BLaER1 treated with 17β-estradiol and CSF1 and Interleukin-3, amounts not matched to agents 10 nM and 100 nM (cell line): ENCODE results near the gene EDA.
A peak's percentile ranks its signal among the peaks of the same experiment; 100 is the strongest.

Experiments used
- H3K27ac ChIP-seq, 11 experiments: shearing (Covaris generic); formaldehyde crosslinking; 2 replicates each; pipeline ENCODE4 v1.8.1; 2022
- H3K27me3 ChIP-seq, 11 experiments: shearing (Covaris generic); formaldehyde crosslinking; 2 replicates each; pipeline ENCODE4 v1.8.1; 2022
- H3K36me3 ChIP-seq, 11 experiments: shearing (Covaris generic); formaldehyde crosslinking; 2 replicates each; pipeline ENCODE4 v1.8.1; 2022
- H3K4me1 ChIP-seq, 10 experiments: shearing (Covaris generic); formaldehyde crosslinking; 2 replicates each; pipeline ENCODE4 v1.8.1; 2022
- H3K4me2 ChIP-seq, 11 experiments: shearing (Covaris generic); formaldehyde crosslinking; 2 replicates each; pipeline ENCODE4 v1.8.1; 2022
- H3K4me3 ChIP-seq, 10 experiments: shearing (Covaris generic); formaldehyde crosslinking; 2 replicates each; pipeline ENCODE4 v1.8.1; 2022
- H3K9ac ChIP-seq, 11 experiments: shearing (Covaris generic); formaldehyde crosslinking; 2 replicates each; pipeline ENCODE4 v1.8.1; 2022
- H3K9me3 ChIP-seq, 11 experiments: shearing (Covaris generic); formaldehyde crosslinking; replicated peaks in 1 of 11; 2 replicates each; pipeline ENCODE4 v1.8.1; 2022
- H4K20me1 ChIP-seq, 11 experiments: shearing (Covaris generic); formaldehyde crosslinking; 2 replicates each; pipeline ENCODE4 v1.8.1; 2022
- Cebpa-rat ChIP-seq, 11 experiments: shearing (Covaris generic); IDR thresholded peaks; 2 replicates each; pipeline ENCODE4 v1.8.1; 2022

The EDA gene

GRCh38 chrX:70062076-70062475, 446.2 kb downstream of the EDA start, which contains the start of gene OTUD6A:
TSS of gene OTUD6A (plus strand) at chrX:70062457. CDS start at chrX:70062525, 68 bp downstream.
- Histone ChIP-seq H3K36me3 (no peaks in the 10 kb centered on the region), H3K9ac (no peak within 1 kb of the TSS), H3K4me2 (no peak within 1 kb of the TSS), H3K9me3 (peaks cover 13 to 23% (median 17%) of the 10 kb centered on the region in 11 experiments), H3K27ac (no peak within 1 kb of the TSS), H3K4me1 (no peaks in the 10 kb centered on the region), H3K27me3 (peaks cover 31 to 70% (median 52%) of the 10 kb centered on the region in 11 experiments), H4K20me1 (0 out of 22 replicates have a peak, but pooled peaks cover 0 to 8% (median 0%) of the 10 kb centered on the region in 11 experiments), H3K4me3 (no peak within 1 kb of the TSS)
- TF ChIP-seq Cebpa-rat (IDR thresholded peaks at IDR 0.05): no peak

DNA sequence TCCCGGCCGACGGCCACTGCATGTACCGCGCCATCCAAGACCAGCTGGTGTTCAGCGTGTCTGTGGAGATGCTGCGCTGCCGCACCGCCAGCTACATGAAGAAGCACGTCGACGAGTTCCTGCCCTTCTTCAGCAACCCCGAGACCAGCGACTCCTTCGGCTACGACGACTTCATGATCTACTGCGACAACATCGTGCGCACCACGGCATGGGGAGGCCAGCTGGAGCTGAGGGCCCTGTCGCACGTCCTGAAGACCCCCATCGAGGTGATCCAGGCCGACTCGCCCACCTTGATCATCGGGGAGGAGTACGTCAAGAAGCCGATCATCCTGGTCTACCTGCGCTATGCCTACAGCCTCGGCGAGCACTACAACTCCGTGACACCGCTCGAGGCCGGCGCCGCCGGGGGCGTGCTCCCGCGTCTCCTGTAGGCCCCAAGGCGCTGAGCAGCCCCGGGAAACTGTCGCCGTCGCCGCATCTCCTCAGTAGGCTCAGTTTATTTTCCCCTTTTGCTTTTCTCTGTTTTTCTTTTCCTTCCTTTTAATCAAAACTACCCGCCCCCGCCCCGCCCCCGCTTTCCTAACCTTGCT, 447.1 kb downstream of the EDA start:
- Histone ChIP-seq H3K27ac (no peak overlapping the region), H3K4me2 (no peak overlapping the region), H3K4me1 (no peaks in the 10 kb centered on the region), H3K9ac (no peak overlapping the region), H3K27me3 (peaks cover 34 to 70% (median 52%) of the 10 kb centered on the region in 11 experiments), H4K20me1 (0 out of 22 replicates have a peak, but pooled peaks cover 0 to 16% (median 0%) of the 10 kb centered on the region in 11 experiments), H3K9me3 (peaks cover 13 to 23% (median 17%) of the 10 kb centered on the region in 11 experiments), H3K4me3 (no peak overlapping the region), H3K36me3 (no peaks in the 10 kb centered on the region)
- TF ChIP-seq Cebpa-rat (IDR thresholded peaks at IDR 0.05): no peak

GRCh38 chrX:70066646-70067045, 450.7 kb downstream of the EDA start:
- Histone ChIP-seq H3K4me2 (no peak overlapping the region), H3K36me3 (no peaks in the 10 kb centered on the region), H3K9ac (no peak overlapping the region), H3K4me3 (no peak overlapping the region), H3K9me3 (peaks cover 13 to 16% (median 16%) of the 10 kb centered on the region in 11 experiments), H3K4me1 (no peaks in the 10 kb centered on the region), H3K27ac (no peak overlapping the region), H3K27me3 (peaks cover 57 to 82% (median 68%) of the 10 kb centered on the region in 11 experiments), H4K20me1 (0 out of 22 replicates have a peak, but pooled peaks cover 0 to 16% (median 0%) of the 10 kb centered on the region in 11 experiments)
- no peak for TF ChIP-seq Cebpa-rat (IDR thresholded peaks at IDR 0.05)

DNA sequence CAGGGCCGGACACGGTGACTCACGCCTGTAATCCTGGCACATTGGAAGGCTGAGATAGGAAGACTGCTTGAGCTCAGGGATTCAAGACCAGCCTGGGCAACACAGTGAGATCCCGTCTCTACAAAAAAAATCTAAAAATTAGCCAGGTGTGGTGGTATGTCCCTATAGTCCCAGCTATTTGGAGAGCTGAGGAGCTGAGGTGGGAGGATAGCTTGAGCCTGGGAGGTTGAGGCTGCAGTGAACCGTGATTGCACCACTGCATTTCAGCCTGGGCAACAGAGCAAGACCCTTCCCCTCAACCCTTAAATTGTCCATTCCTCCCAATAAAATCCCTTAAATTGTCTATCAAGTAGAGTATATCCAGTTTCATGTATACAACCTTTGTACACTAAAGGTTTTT, 463.4 kb downstream of the EDA start:
- Histone ChIP-seq H3K9me3 (peaks cover 13 to 27% (median 23%) of the 10 kb centered on the region in 11 experiments), H3K36me3 (no peaks in the 10 kb centered on the region), H3K4me2 (no peak overlapping the region), H4K20me1 (no peaks in the 10 kb centered on the region), H3K4me3 (no peak overlapping the region), H3K9ac (no peak overlapping the region), H3K4me1 (no peaks in the 10 kb centered on the region), H3K27ac (no peak overlapping the region), H3K27me3 (peaks cover 77 to 100% (median 96%) of the 10 kb centered on the region in 11 experiments)
- TF ChIP-seq Cebpa-rat (IDR thresholded peaks at IDR 0.05): no peak

GRCh38 chrX:70079870-70080269, 464.0 kb downstream of the EDA start:
- Histone ChIP-seq H3K27ac (no peak overlapping the region), H3K27me3 (peaks cover 79 to 100% (median 96%) of the 10 kb centered on the region in 11 experiments), H3K9ac (no peak overlapping the region), H3K4me2 (no peak overlapping the region), H3K4me1 (no peaks in the 10 kb centered on the region), H3K4me3 (no peak overlapping the region), H3K9me3 (peaks cover 13 to 27% (median 23%) of the 10 kb centered on the region in 11 experiments), H4K20me1 (no peaks in the 10 kb centered on the region), H3K36me3 (no peaks in the 10 kb centered on the region)
- no peak for TF ChIP-seq Cebpa-rat (IDR thresholded peaks at IDR 0.05)

- no peak overlapping the region for H3K4me2 ChIP-seq
- H3K9ac ChIP-seq: no peak overlapping the region
- H3K9me3 ChIP-seq: peaks cover 3 to 14% (median 8%) of the 10 kb centered on the region in 11 experiments; a peak in 16 of 22 replicates
- H3K4me1 ChIP-seq: no peaks in the 10 kb centered on the region
- no peak overlapping the region for H3K4me3 ChIP-seq
- no peaks in the 10 kb centered on the region for H3K36me3 ChIP-seq
- H4K20me1 ChIP-seq: no peaks in the 10 kb centered on the region
- H3K27ac ChIP-seq: no peak overlapping the region
- TF ChIP-seq Cebpa-rat (IDR thresholded peaks at IDR 0.05): no peak
- H3K27me3 ChIP-seq: peaks cover 66 to 97% (median 90%) of the 10 kb centered on the region in 11 experiments
These were observed 466.8 kb downstream of the EDA start for GRCh38 chrX:70082723-70083122.

DNA sequence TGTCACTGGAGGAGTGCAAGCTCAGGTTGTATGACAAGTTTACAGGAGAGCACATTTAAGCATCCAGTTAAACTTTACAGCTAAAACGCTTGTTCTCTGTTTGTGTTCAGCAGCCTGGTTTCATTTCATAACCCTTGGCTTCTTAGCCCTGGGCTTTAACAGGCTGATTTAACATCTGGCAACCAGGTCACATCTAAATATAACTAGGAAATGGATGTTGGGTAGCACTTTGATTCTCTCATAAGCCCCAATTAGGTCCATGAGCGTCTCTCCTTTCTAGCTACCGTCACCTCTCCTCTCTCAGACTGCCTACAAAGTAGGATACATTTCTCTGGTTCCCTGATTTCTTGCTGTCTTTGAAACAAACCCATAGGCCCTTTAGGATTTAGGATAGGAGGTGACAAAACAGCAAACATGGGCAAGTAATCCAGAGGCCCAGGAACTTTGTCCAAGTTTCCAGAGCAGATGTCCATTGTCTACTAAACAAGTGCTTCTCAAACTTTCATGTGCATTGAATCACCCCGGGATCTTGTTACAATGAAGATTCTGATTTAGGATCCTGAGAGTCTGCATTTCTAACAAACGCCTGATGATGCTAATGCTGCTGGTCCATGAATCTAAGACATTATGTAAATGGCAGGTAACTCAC, 468.8 kb downstream of the EDA start:
- H3K4me2 ChIP-seq: no peak overlapping the region
- H4K20me1 ChIP-seq: no peaks in the 10 kb centered on the region; a peak in 1 of 22 replicates
- no peak overlapping the region for H3K27ac ChIP-seq
- peaks cover 0 to 15% (median 1%) of the 10 kb centered on the region in 10 experiments; a peak in 8 of 20 replicates for H3K4me1 ChIP-seq
- H3K9ac ChIP-seq: no peak overlapping the region
- no peaks in the 10 kb centered on the region for H3K9me3 ChIP-seq
- H3K4me3 ChIP-seq: no peak overlapping the region
- H3K36me3 ChIP-seq: no peaks in the 10 kb centered on the region
- peaks cover 60 to 97% (median 90%) of the 10 kb centered on the region in 11 experiments for H3K27me3 ChIP-seq
- no peak for TF ChIP-seq Cebpa-rat (IDR thresholded peaks at IDR 0.05)

DNA sequence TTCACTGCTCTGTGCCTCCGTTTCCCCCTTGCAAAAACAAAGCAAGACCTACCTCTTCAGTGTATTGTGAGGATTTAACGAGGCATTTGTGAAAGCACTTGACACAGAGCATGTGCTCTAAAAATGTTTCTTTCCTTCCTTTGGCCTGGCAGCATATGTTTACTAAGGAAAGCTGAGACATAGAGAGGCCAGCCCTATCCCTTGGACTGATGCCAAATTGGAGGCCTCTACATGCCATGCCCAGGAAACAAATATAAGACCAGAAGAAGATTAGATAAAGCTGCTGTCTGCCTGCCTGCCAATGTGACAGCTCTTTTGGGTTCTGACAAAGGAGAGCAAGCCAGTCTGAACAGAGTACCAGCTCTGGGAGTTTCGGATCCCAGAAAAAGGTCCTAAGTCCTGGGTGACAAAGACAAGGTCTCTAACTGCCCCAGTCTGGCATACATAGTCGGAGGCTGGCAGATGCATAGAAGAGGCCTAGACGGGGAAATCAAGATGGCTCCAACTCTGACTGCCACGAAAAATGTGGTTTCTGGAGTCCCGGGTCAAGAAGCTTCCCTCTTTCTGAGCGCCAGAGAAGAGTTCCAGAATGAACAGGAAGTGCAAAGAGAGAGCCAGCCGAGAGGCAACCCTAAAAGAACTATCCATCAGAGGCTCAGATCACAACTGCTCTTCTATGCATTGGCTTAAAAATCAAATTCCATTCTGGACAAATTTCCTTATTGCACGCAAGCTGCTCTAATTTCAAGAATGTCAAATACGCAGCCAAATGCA, 472.1 kb downstream of the EDA start:
- no peak overlapping the region for H3K4me2 ChIP-seq
- H3K4me3 ChIP-seq: no peak overlapping the region
- no peaks in the 10 kb centered on the region; a peak in 1 of 22 replicates for H3K9me3 ChIP-seq
- no peak for TF ChIP-seq Cebpa-rat (IDR thresholded peaks at IDR 0.05)
- peaks cover 68 to 100% (median 95%) of the 10 kb centered on the region in 11 experiments for H3K27me3 ChIP-seq
- peaks cover 0 to 23% (median 9%) of the 10 kb centered on the region in 10 experiments; a peak in 9 of 20 replicates for H3K4me1 ChIP-seq
- no peaks in the 10 kb centered on the region; a peak in 1 of 22 replicates for H4K20me1 ChIP-seq
- H3K36me3 ChIP-seq: no peaks in the 10 kb centered on the region
- H3K27ac ChIP-seq: no peak overlapping the region
- H3K9ac ChIP-seq: no peak overlapping the region

GRCh38 chrX:70088751-70089150, 472.8 kb downstream of the EDA start:
- H4K20me1 ChIP-seq: no peaks in the 10 kb centered on the region; a peak in 1 of 22 replicates
- no peak overlapping the region for H3K27ac ChIP-seq
- H3K36me3 ChIP-seq: no peaks in the 10 kb centered on the region
- H3K4me2 ChIP-seq: peak overlapping the region in 2 of 11 experiments; percentile 2 to 47; a peak in 1 of 22 replicates
- no peak overlapping the region for H3K4me3 ChIP-seq
- no peaks in the 10 kb centered on the region; a peak in 1 of 22 replicates for H3K9me3 ChIP-seq
- no peak overlapping the region for H3K9ac ChIP-seq
- peaks cover 0 to 23% (median 9%) of the 10 kb centered on the region in 10 experiments; a peak in 9 of 20 replicates for H3K4me1 ChIP-seq
- H3K27me3 ChIP-seq: peaks cover 65 to 100% (median 95%) of the 10 kb centered on the region in 11 experiments
- TF ChIP-seq Cebpa-rat (IDR thresholded peaks at IDR 0.05): no peak
